ENCODE measurements around the gene COL1A1.
A peak's percentile ranks its signal among the peaks of the same experiment; 100 is the strongest.

COL1A1 gene

DNA sequence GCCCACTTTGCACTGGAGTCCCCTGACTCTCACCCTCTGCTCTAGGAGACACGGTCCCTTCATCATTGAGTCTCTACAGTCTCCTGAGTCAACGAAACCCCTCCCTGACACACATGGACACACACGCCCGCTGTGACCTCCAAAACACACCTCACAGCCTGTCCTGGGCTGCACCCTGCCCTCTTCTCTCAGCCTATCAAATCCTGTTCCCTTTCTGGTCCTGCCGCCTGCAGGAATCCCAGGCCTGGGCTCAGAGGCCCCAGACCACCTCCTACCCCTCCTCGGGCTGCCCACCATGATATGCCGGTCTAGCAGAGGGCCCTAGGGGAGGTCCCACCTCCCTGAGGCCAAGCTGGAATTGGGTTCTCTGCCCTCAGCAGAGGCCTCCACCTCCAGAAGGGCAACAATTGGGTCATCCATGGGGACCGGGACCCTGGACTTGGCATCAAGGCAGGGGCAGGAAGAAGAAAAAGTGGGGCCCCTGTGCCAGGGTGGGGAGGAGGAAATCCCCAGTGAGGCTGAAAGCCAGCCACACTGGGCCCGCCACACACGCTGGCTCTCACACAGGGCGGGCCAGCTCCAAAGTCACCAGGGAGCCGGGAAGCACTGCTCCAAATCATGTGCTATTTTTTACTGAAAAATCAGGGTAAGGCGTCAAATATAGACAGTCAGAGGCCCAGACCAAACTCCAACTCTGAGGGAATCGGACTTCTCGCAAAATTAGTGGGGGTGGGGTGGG is 54.3 kb downstream of the COL1A1 start:
- Histone ChIP-seq H3F3A (ENCODE audit: insufficient read depth, low read length) (peaks cover 7% of the 10 kb centered on the region), H3K9ac (ENCODE audit: low read length) (no peak overlapping the region), H3K27ac (ENCODE audit: low read length) (no peak overlapping the region), H3K36me3 (replicated peaks; ENCODE audit: insufficient read depth, low read length) (no peaks in the 10 kb centered on the region), H3K4me1 (ENCODE audit: low read length) (peaks cover 6% of the 10 kb centered on the region), H3K79me2 (ENCODE audit: low read length) (peaks cover 84% of the 10 kb centered on the region), H3K9me2 (replicated peaks; ENCODE audit: insufficient read depth, low read length) (no peaks in the 10 kb centered on the region), H3K27me3 (replicated peaks; ENCODE audit: insufficient read depth, low read length) (no peaks in the 10 kb centered on the region), H2AFZ (ENCODE audit: low read length) (no peak overlapping the region), H3K4me2 (ENCODE audit: low read depth, low read length) (peak overlapping the region; percentile 92), H3K4me3 (ENCODE audit: low read length) (peak overlapping the region; percentile 78; the same call in 1 of the 2 replicates), H4K20me1 (ENCODE audit: insufficient read depth, low read length) (no peaks in the 10 kb centered on the region), H3K9me3 (replicated peaks; ENCODE audit: insufficient read depth, low read length) (no peaks in the 10 kb centered on the region)
- TF ChIP-seq CTCF (IDR thresholded peaks at IDR 0.05; ENCODE audit: low read length) (no peak), EZH2 (optimal IDR thresholded peaks at IDR 0.05; ENCODE audit: low read depth, low read length) (no peak), EZH2phosphoT487 (IDR thresholded peaks at IDR 0.05; ENCODE audit: low read length) (no peak)
- DNase-seq, result no peak

GRCh38 chr17:50146230-50146926 is 55.1 kb downstream of the COL1A1 start:
- Histone ChIP-seq H3K27ac (ENCODE audit: low read length) (no peak overlapping the region), H3K4me2 (ENCODE audit: low read depth, low read length) (peak overlapping the region; percentile 92; the same call in 1 of the 2 replicates), H2AFZ (ENCODE audit: low read length) (no peak overlapping the region), H3K4me1 (ENCODE audit: low read length) (0 out of 2 replicates have a peak, but pooled peaks cover 5% of the 10 kb centered on the region), H3K27me3 (replicated peaks; ENCODE audit: insufficient read depth, low read length) (no peaks in the 10 kb centered on the region), H3F3A (ENCODE audit: insufficient read depth, low read length) (peaks cover 4% of the 10 kb centered on the region), H3K79me2 (ENCODE audit: low read length) (peaks cover 88% of the 10 kb centered on the region), H3K9me2 (replicated peaks; ENCODE audit: insufficient read depth, low read length) (no peaks in the 10 kb centered on the region), H4K20me1 (ENCODE audit: insufficient read depth, low read length) (no peaks in the 10 kb centered on the region), H3K36me3 (replicated peaks; ENCODE audit: insufficient read depth, low read length) (no peaks in the 10 kb centered on the region), H3K4me3 (ENCODE audit: low read length) (no peak overlapping the region), H3K9me3 (replicated peaks; ENCODE audit: insufficient read depth, low read length) (no peaks in the 10 kb centered on the region), H3K9ac (ENCODE audit: low read length) (no peak overlapping the region)
- no peak for DNase-seq
- TF ChIP-seq EZH2phosphoT487 (IDR thresholded peaks at IDR 0.05; ENCODE audit: low read length) (no peak), EZH2 (optimal IDR thresholded peaks at IDR 0.05; ENCODE audit: low read depth, low read length) (no peak), CTCF (IDR thresholded peaks at IDR 0.05; ENCODE audit: low read length) (0 out of 2 replicates have a peak, but pooled peaks have one; percentile 5)

GRCh38 chr17:50145532-50146229 is 55.8 kb downstream of the COL1A1 start:
- H3K9me2 ChIP-seq (replicated peaks; ENCODE audit: insufficient read depth, low read length), result no peaks in the 10 kb centered on the region
- DNase-seq, result no peak
- H3K4me1 ChIP-seq (ENCODE audit: low read length), result 0 out of 2 replicates have a peak, but pooled peaks cover 5% of the 10 kb centered on the region
- H3K9ac ChIP-seq (ENCODE audit: low read length), result no peak overlapping the region
- no peaks in the 10 kb centered on the region for H3K9me3 ChIP-seq (replicated peaks; ENCODE audit: insufficient read depth, low read length)
- H3F3A ChIP-seq (ENCODE audit: insufficient read depth, low read length), result no peaks in the 10 kb centered on the region
- H4K20me1 ChIP-seq (ENCODE audit: insufficient read depth, low read length), result no peaks in the 10 kb centered on the region
- H2AFZ ChIP-seq (ENCODE audit: low read length), result no peak overlapping the region
- no peak overlapping the region for H3K27ac ChIP-seq (ENCODE audit: low read length)
- no peaks in the 10 kb centered on the region for H3K36me3 ChIP-seq (replicated peaks; ENCODE audit: insufficient read depth, low read length)
- no peak overlapping the region for H3K4me2 ChIP-seq (ENCODE audit: low read depth, low read length)
- TF ChIP-seq CTCF (IDR thresholded peaks at IDR 0.05; ENCODE audit: low read length) (no peak), EZH2 (optimal IDR thresholded peaks at IDR 0.05; ENCODE audit: low read depth, low read length) (no peak), EZH2phosphoT487 (IDR thresholded peaks at IDR 0.05; ENCODE audit: low read length) (no peak)
- H3K27me3 ChIP-seq (replicated peaks; ENCODE audit: insufficient read depth, low read length), result no peaks in the 10 kb centered on the region
- H3K79me2 ChIP-seq (ENCODE audit: low read length), result peaks cover 88% of the 10 kb centered on the region
- H3K4me3 ChIP-seq (ENCODE audit: low read length), result no peak overlapping the region
